ENCODE measurements around the gene OR5AS1.
"Not testable (repeated sequence)": the region's sequence is repeated elsewhere in the genome, so short reads cannot be mapped to it uniquely, and the experiment has no call there.

The OR5AS1 gene

GRCh38 chr11:56027354-56027753, at the start of gene OR5AS1:
Gene OR5AS1 (plus strand): TSS chr11:56027654. CDS start chr11:56030419, 2,765 bp downstream.
- DNase-seq (ENCODE audit: low read depth in 2 of 2), result no peak

- no peak for DNase-seq (ENCODE audit: low read depth in 2 of 2)
Measured at GRCh38 chr11:55994525-55994924, 32.9 kb upstream of the OR5AS1 start, which contains the start of gene OR5F1. Gene OR5F1 (minus strand): TSS chr11:55994625. CDS start chr11:55994625, 0 bp downstream.

GRCh38 chr11:56010716-56011115, 16.7 kb upstream of the OR5AS1 start:
- DNase-seq (ENCODE audit: low read depth in 2 of 2), result no peak

- DNase-seq (ENCODE audit: low read depth in 2 of 2), result no peak
Measured at GRCh38 chr11:56013805-56014204, 13.6 kb upstream of the OR5AS1 start.

- no peak for DNase-seq (ENCODE audit: low read depth in 2 of 2)
Measured at GRCh38 chr11:56045538-56045937, 18.1 kb downstream of the OR5AS1 start.

- DNase-seq (ENCODE audit: low read depth in 2 of 2), result no peak
Measured at GRCh38 chr11:56048480-56048879, 21.0 kb downstream of the OR5AS1 start.

GRCh38 chr11:56049487-56049886, 22.0 kb downstream of the OR5AS1 start:
- DNase-seq (ENCODE audit: low read depth in 2 of 2), result no peak

- not testable (repeated sequence) for DNase-seq (ENCODE audit: low read depth in 2 of 2)
Measured at GRCh38 chr11:56056366-56056765, 28.9 kb downstream of the OR5AS1 start.

GRCh38 chr11:56057661-56058237, 30.3 kb downstream of the OR5AS1 start:
- DNase-seq (ENCODE audit: low read depth in 2 of 2), result not testable (repeated sequence)

- DNase-seq (ENCODE audit: low read depth in 2 of 2), result not testable (repeated sequence)
Measured at GRCh38 chr11:56058260-56058780, 30.9 kb downstream of the OR5AS1 start.

- DNase-seq (ENCODE audit: low read depth in 2 of 2), result no peak
Measured at GRCh38 chr11:56066980-56067379, 39.5 kb downstream of the OR5AS1 start.
